ENCODE results near the gene PAPSS1. TPM values are rescaled to one million over a fixed set of nuclear protein-coding genes. Genes with fewer than 3 reads are reported as not detected.

PAPSS1 gene
- total RNA-seq, 1 experiment from 2014 or later, result 83.6 TPM

DNA sequence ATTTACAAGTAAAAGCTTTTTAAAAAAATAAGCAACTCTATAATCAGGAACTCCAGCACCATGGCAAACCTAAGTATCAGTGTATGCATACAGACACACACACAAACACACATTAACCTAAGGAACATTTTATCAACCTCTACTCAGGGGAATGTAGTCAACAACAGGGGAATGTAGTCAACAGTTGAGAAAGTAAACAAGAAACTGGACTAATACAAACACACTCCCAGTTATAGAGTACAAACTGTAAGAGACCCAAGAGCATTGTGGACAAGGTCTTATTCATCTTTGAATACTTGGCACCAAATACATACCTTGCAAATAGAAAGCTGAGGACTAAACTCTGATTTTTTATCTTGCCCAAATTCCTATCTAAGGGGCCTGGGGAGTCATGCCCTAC lies 36.2 kb downstream of the PAPSS1 start:
- H3T11ph ChIP-seq (ENCODE audit: low read length), result no peak overlapping the region
- peaks cover 13 to 55% (median 39%) of the 10 kb centered on the region in 3 experiments for H3K36me3 Mint-ChIP-seq (ENCODE audit: insufficient read depth in 1 of 3, low read depth in 3 of 3)
- no peak overlapping the region; a peak in 1 of 7 replicates for H3K27ac Mint-ChIP-seq

More for the DNA sequence above, 36.2 kb downstream of the PAPSS1 start:
- Histone ChIP-seq H3K4me2 (ENCODE audit: insufficient read depth, insufficient read length, low read length) (no peak overlapping the region), H3K79me1 (ENCODE audit: insufficient read depth, low read depth, low read length, poor library complexity, severe bottlenecking) (no peaks in the 10 kb centered on the region), H2BK15ac (ENCODE audit: low read depth, low read length) (no peak overlapping the region), H3K14ac (ENCODE audit: insufficient read depth, low read length) (no peak overlapping the region), H3K9ac (ENCODE audit: extremely low read depth, insufficient read length, low read length) (no peak overlapping the region), H4K8ac (replicated peaks; ENCODE audit: insufficient read length, low read depth, low read length) (no peak overlapping the region), H2BK120ac (ENCODE audit: low read depth, low read length, poor library complexity, severe bottlenecking) (no peak overlapping the region), H3K23me2 (ENCODE audit: insufficient read length, low read depth, low read length, poor library complexity, severe bottlenecking) (no peaks in the 10 kb centered on the region), H3K18ac (ENCODE audit: insufficient read length, low read depth, low read length) (no peak overlapping the region), H2BK20ac (ENCODE audit: low read depth, low read length, poor library complexity, severe bottlenecking) (no peak overlapping the region), H3K27ac (ENCODE audit: insufficient read length, low read depth, low read length) (no peak overlapping the region), H3K4me1 (ENCODE audit: insufficient read depth, low read length) (no peaks in the 10 kb centered on the region; the same call in 1 of the 2 replicates), H4K91ac (ENCODE audit: insufficient read length, low read depth, low read length) (no peak overlapping the region), H3K9me3 (ENCODE audit: control insufficient read depth, low read depth, low read length) (no peaks in the 10 kb centered on the region), H2AK5ac (ENCODE audit: insufficient read length, low read length) (no peak overlapping the region), H2AFZ (ENCODE audit: low read length) (no peak overlapping the region), H4K5ac (ENCODE audit: insufficient read length, low read depth, low read length) (no peak overlapping the region), H3K56ac (ENCODE audit: insufficient read length, low read depth, low read length) (no peak overlapping the region), H3K79me2 (ENCODE audit: insufficient read depth, low read length) (no peaks in the 10 kb centered on the region), H3K23ac (ENCODE audit: insufficient read length, low read depth, low read length) (no peak overlapping the region), H3K27me3 (ENCODE audit: insufficient read depth, low read length) (no peaks in the 10 kb centered on the region), H2BK12ac (ENCODE audit: insufficient read length, low read depth, low read length) (no peak overlapping the region), H4K20me1 (ENCODE audit: control insufficient read depth, insufficient read depth, insufficient read length) (no peaks in the 10 kb centered on the region), H3K4ac (ENCODE audit: low read depth, low read length) (no peak overlapping the region), H2BK5ac (ENCODE audit: insufficient read length, low read length) (no peak overlapping the region)
- TF ChIP-seq, protein P1, sequence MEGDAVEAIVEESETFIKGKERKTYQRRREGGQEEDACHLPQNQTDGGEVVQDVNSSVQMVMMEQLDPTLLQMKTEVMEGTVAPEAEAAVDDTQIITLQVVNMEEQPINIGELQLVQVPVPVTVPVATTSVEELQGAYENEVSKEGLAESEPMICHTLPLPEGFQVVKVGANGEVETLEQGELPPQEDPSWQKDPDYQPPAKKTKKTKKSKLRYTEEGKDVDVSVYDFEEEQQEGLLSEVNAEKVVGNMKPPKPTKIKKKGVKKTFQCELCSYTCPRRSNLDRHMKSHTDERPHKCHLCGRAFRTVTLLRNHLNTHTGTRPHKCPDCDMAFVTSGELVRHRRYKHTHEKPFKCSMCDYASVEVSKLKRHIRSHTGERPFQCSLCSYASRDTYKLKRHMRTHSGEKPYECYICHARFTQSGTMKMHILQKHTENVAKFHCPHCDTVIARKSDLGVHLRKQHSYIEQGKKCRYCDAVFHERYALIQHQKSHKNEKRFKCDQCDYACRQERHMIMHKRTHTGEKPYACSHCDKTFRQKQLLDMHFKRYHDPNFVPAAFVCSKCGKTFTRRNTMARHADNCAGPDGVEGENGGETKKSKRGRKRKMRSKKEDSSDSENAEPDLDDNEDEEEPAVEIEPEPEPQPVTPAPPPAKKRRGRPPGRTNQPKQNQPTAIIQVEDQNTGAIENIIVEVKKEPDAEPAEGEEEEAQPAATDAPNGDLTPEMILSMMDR (conservative IDR thresholded peaks at IDR 0.05), result no peak
- Mint-ChIP-seq H3K4me3 (no peak overlapping the region), H3K27me3 (ENCODE audit: low read depth) (no peaks in the 10 kb centered on the region), H3K4me1 (peaks cover 7% of the 10 kb centered on the region in 2 experiments), H3K9me3 (no peaks in the 10 kb centered on the region; a peak in 2 of 5 replicates)
- DNase-seq, result no peak

Data from H9 (cell line).